Muscle of arm (tissue), 12 donors: Measurements from ENCODE around the gene SDR42E2. TPM values are rescaled to one million over a fixed set of nuclear protein-coding genes. Genes with fewer than 3 reads are reported as not detected.
"Not testable (repeated sequence)": the region's sequence is repeated elsewhere in the genome, so short reads cannot be mapped to it uniquely, and the experiment has no call there.

Experiments used
- DNase-seq: peaks from one replicate; pipeline ENCODE4 v3.0.0-alpha.2; 2013
- polyA plus RNA-seq, 12 donors: library from polyadenylated mRNA; unstranded; fragments of 120-200 nt; gene quantifications; one replicate each; pipeline ENCODE4 v1.2.1, GENCODE V29; 2013; ENCODE audit not compliant: insufficient read length in 12 of 12

The SDR42E2 gene
- polyA plus RNA-seq, 12 donors: 0.05 to 0.18 (median 0.08) TPM; not detected in 3

- DNase-seq: no peak
Observed at GRCh38 chr16:22161401-22161800, 905 bp upstream of the SDR42E2 start.

- DNase-seq: no peak
Observed at GRCh38 chr16:22162656-22163009, 327 bp downstream of the SDR42E2 start.

- no peak for DNase-seq
Observed at GRCh38 chr16:22163806-22164205, 1.5 kb downstream of the SDR42E2 start.

GRCh38 chr16:22164482-22164881 is 2.2 kb downstream of the SDR42E2 start:
- DNase-seq: no peak

- no peak for DNase-seq
Observed at GRCh38 chr16:22165508-22166285, 3.4 kb downstream of the SDR42E2 start.

GRCh38 chr16:22171953-22172352 is 9.6 kb downstream of the SDR42E2 start:
- no peak for DNase-seq

GRCh38 chr16:22172642-22173041 is 10.3 kb downstream of the SDR42E2 start:
- not testable (repeated sequence) for DNase-seq

GRCh38 chr16:22174642-22175041 is 12.3 kb downstream of the SDR42E2 start:
- DNase-seq: no peak

GRCh38 chr16:22177968-22178930 is 15.9 kb downstream of the SDR42E2 start:
- no peak for DNase-seq

- no peak for DNase-seq
Observed at GRCh38 chr16:22181426-22181825, 19.1 kb downstream of the SDR42E2 start.

GRCh38 chr16:22181843-22182242 is 19.5 kb downstream of the SDR42E2 start:
- no peak for DNase-seq

- DNase-seq: no peak
Observed at GRCh38 chr16:22183335-22183734, 21.0 kb downstream of the SDR42E2 start.

GRCh38 chr16:22183901-22184614 is 21.8 kb downstream of the SDR42E2 start:
- DNase-seq: no peak

- no peak for DNase-seq
Observed at GRCh38 chr16:22184615-22184968, 22.3 kb downstream of the SDR42E2 start.

GRCh38 chr16:22186517-22186916 is 24.2 kb downstream of the SDR42E2 start:
- DNase-seq: no peak

- no peak for DNase-seq
Observed at GRCh38 chr16:22188267-22188594, 25.9 kb downstream of the SDR42E2 start.

GRCh38 chr16:22188595-22189442 is 26.5 kb downstream of the SDR42E2 start:
- peak; percentile 73 for DNase-seq

- DNase-seq: no peak
Observed at GRCh38 chr16:22189473-22190080, 27.3 kb downstream of the SDR42E2 start.

- peak; percentile 60 for DNase-seq
Observed at GRCh38 chr16:22190081-22190775, 27.9 kb downstream of the SDR42E2 start.
